Limb (tissue), 2 donors: ENCODE results near the gene UBASH3B.
A peak's percentile ranks its signal among the peaks of the same experiment; 100 is the strongest.
"Not testable (repeated sequence)": the region's sequence is repeated elsewhere in the genome, so short reads cannot be mapped to it uniquely, and the experiment has no call there.

Source experiments
- DNase-seq, 2 donors: peaks; one replicate each; pipeline ENCODE4 v3.0.0-alpha.2; 2016; ENCODE audit errors: extremely low spot score in 2 of 2

The UBASH3B gene

GRCh38 chr11:122843281-122844141, 188.0 kb downstream of the UBASH3B start:
- DNase-seq: no peak

DNA sequence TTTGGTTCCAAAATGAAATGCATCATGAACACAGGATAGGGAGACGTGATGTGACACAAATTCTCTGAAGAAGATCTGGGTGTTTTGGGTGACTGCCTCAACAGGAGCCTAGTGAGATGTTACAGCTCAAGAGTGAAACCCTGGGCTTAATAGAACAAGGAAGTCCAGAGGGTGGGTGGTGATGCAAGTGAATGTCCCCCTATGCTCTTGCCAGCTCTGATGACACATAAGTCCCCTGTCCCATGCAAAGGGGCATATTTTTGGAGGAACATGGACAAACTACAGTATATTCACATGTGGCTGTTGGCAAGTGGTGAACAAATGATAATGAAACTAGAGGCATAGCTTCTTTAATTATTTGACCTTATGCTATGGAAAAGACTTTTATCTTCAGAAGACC, 191.9 kb downstream of the UBASH3B start:
- no peak for DNase-seq

- DNase-seq: no peak
Measured at GRCh38 chr11:122848186-122848585, 192.7 kb downstream of the UBASH3B start.

GRCh38 chr11:122850076-122850631, 194.6 kb downstream of the UBASH3B start:
- no peak for DNase-seq

DNA sequence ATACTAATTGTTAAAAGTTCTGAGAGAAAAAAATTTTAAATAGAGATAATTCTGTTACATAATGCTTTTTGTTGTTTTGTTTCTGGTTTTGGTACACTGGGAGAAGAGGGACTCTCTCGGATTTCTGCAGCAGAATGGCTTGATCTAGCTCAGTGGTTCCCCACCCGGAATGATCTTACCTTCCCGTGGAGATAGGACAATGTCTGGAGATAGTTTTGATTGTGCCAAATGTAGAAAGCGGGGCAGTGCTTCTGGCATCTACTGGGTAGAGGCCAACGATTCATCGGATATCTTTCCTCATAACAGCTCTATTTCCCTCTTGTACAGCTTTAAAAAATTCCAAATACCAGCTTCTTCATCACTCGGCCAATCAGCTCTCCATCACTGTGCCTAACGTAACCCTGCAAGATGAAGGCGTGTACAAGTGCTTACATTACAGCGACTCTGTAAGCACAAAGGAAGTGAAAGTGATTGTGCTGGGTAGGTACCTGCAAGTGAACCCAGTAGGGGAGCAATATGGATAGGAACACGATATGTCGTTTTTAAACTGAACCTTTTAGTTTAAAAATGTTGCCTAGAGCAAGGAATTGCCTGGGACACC, 195.9 kb downstream of the UBASH3B start:
- DNase-seq: no peak

GRCh38 chr11:122852074-122852795, 196.7 kb downstream of the UBASH3B start:
- no peak for DNase-seq

DNA sequence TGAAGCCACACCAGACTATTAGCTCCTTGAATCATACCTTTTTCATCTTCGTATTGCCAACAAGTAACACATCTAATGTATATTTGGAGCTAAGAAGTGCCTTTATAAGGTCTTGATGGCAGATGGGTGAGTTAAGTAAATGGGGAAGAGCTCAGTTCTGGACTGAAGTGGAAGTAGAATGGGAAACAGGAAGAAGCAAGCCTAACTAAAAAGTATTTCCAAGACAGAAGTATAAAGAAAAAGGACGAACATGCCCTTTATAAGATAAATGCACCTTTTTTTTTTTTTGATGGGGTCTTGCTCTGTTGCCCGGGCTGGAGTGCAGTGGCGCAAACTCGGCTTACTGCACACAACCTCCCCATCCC, 197.3 kb downstream of the UBASH3B start:
- DNase-seq: no peak

- no peak for DNase-seq
Measured at GRCh38 chr11:122853261-122853660, 197.7 kb downstream of the UBASH3B start.

- peak; percentile 59 to 92 for DNase-seq
Measured at GRCh38 chr11:122853971-122854446, 198.5 kb downstream of the UBASH3B start.

DNA sequence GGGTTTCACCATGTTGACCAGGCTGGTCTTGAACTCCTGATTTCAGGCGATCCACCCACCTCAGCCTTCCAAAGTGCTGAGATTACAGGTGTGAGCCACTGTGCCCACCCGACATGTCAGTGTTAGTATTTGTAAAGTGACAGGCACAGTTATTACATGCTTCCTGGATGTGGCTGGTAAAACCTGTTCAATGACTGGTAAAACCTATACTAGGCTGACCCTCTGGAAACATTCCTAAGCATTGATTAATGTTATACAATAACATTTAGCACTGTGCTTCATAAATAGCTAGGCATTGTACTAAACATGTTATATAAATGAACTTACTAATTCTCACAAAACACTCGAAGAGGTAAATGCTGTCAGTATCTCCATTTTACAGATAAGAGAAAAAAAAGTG, 206.1 kb downstream of the UBASH3B start:
- DNase-seq: no peak

- DNase-seq: no peak
Measured at GRCh38 chr11:122862091-122862490, 206.6 kb downstream of the UBASH3B start.

DNA sequence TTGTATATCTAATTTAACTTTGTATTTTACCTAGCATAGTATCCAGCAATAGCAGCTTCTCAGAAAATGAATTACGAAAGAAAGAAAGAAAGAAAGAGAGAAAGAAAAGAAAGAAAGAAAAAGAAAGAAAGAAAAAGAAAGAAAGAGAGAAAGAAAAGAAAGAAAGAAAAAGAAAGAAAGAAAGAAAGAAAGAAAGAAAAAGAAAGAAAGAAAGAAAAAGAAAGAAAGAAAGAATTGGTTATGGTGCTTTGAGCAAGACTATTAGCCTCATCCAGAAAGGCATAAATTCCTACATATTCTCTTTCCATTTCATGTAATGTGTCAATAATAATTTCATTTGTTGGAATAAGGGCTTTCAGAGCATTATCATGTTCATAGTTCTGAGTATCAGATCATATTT, 207.6 kb downstream of the UBASH3B start:
- not testable (repeated sequence) for DNase-seq

DNA sequence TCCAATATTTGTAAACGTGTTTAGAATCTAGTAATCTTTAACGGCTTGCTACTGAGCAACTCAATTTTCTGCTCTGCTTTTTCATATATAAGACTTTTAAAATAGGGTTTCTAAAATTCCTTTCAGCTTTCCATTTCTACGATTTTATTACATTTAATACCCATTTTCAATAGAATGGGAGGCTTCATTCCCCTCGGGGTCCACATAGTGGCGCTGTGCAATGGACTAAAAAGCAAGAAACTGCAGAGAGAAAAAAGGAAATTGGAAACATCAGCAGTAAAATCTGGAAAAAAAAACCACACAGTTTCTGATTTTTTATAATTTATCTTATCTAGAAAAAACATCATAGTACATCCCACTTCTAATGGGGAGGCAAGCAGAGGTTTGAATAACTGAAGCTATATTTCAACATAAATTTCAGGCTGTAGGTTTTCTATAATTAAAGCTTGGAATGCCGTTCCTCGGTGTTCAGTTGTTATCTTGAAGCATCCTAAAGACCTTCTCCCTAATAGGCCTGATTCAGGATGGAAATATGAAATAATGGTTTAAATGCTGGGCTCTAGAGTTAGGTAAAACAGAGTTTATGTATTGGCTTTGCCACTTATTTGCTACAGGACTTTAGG, 208.3 kb downstream of the UBASH3B start:
- peak; percentile 66 to 71 for DNase-seq
